Nucleus accumbens (tissue), 56 donors: Measurements from ENCODE around the gene DHX38.

ENCODE experiments used
- DNase-seq, 56 donors: peaks; one replicate each; lab custom pipeline; 2025; lab: John Stamatoyannopoulos, UW

DHX38 gene

DNA sequence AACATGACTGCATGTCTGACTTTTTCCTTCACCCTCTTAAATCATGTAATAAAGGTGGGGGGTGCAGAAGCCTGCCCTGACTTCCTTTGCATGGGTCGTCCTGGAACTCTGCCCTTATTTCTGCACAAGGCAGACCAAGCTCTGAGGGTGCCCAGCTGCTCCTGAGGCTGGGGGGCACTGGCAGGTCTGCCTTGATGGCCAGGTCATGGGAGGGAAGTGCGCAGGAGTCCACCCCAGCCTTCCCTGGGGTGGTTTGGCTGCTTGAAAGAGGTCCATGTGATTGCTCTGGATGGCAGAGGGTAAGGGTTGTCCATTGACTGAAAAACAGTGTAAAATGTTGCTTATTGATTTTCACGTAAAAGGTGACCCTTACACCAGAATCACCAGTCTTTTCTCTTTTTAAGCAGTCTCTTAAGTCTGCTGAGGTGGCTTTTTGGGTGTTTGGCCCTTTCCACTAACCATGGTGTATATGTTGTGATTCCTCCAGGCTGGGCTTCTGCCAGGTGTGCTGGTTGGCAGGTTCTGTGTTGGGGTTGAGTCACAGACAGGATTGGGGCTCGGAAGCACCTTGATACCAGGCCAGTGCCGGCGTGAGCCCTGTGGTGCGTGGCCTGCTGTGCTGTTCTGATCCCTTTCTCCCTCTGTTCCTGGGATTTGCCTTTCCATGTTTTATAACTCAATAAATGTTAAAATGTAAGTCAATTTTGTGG lies 19.4 kb downstream of the DHX38 start:
- DNase-seq, result no peak

DNA sequence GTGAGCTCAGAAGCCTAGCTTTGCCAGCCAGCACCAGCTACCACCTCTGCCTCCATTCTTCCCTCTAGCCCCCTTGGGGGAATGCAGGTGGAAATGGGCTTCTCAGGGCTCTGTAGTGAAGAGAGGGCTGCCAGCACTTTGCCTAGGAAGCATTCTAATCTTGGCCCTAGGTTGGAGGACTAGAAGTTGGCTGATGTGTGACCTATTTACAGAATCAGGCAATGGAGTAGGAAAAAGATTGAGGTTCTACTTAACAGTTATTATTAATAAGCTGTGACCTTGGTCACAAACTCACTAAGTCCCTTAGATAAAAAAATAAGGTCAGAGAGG lies 19.9 kb downstream of the DHX38 start:
- no peak for DNase-seq

DNA sequence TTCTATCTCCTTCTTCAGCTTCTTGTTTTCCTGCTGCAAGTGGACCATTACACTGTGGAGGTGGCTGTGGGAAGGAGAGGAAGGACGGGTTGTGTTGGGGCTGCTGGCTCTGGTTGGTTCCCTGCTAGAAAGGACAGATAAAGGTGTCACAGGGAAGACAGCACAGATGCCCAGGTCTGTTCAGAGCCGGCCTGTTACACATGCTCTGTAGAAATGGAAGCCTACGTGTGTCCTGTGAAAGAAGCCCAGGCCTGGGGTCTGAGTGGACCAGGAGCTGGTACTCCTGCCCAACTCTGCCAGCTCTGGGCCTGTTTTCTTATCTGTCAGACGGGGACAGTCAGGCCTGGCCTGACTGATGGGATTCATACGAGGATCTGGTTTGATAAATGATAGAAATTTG lies 26.4 kb downstream of the DHX38 start:
- DNase-seq, result no peak

DNA sequence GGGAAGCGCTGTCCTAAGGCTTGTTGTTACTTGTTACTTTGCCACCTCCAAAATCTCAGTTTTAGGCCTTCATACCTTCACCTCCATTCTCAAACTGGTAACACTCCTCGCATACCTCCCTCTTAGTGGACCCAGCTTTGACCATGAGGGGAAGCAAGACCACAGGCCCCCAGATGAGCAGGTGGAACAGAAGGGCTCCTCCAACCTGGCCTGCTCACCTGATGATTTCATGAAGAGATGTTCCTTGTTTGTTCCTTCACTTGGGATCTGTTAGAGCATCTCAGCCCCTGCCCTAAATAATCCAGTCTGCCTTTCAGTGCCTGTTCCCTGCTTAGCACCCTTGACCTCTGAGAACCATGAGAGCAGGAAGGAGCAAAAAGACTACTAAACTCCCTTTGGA lies 28.7 kb downstream of the DHX38 start:
- DNase-seq, result no peak

DNA sequence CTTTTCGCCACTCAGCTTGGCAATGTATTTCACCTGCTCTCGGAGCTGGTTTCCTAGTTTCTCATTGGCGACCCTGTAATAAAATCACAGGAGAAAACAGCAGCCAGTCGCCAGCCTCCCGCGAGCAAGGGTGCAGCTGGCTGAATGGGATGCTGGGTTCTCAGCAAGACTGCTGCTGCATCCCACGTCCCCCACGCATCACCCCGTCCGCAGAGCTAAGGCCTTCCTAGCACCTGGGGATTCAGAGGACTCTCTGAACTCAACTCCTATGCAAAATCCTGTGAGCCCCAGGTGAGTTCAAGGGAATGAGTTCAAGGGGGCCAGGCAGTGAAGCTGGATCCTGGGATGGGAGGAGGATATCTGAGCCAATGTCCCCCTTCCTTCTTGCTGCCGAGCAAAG lies 29.3 kb downstream of the DHX38 start:
- DNase-seq, result no peak

DNA sequence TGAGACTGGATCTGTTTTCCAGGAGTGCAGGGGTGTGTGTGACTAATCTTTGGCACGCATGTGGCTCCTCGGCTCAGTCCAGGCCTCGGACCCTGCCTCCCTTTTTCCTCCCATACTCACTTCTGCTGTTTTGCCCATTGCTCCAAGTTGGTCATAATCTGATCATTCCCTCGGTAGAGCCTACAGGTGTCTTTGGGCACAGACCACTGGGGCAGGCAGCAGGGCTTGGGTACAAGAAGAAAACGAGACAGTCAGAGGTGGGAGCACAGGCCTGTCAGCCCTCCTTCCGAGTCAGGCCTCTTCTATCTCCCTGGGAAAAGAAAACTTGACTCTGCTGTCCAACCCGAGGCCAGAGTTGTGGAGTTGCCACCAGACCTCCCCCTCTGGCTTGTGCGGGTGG lies 29.8 kb downstream of the DHX38 start:
- DNase-seq, result no peak

DNA sequence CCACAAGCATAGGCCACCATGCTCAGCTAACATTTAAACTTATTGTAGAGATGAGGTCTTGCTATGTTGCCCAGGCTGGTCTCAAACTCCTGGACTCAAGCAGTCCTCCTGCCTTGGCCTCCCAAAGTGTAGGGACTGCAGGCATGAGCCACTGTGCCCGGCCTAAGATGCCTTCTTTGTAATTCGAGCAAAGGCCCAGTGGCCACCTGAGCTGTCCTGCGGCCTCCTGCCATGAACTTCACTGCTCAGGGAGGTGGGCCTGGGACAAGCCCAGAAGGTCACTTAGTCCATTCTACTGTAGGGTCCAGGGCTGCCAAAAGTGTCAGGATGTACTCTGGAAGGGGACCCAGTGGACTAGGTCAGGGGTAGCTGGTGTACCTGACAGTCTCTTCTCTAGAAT lies 30.5 kb downstream of the DHX38 start:
- DNase-seq, result no peak

DNA sequence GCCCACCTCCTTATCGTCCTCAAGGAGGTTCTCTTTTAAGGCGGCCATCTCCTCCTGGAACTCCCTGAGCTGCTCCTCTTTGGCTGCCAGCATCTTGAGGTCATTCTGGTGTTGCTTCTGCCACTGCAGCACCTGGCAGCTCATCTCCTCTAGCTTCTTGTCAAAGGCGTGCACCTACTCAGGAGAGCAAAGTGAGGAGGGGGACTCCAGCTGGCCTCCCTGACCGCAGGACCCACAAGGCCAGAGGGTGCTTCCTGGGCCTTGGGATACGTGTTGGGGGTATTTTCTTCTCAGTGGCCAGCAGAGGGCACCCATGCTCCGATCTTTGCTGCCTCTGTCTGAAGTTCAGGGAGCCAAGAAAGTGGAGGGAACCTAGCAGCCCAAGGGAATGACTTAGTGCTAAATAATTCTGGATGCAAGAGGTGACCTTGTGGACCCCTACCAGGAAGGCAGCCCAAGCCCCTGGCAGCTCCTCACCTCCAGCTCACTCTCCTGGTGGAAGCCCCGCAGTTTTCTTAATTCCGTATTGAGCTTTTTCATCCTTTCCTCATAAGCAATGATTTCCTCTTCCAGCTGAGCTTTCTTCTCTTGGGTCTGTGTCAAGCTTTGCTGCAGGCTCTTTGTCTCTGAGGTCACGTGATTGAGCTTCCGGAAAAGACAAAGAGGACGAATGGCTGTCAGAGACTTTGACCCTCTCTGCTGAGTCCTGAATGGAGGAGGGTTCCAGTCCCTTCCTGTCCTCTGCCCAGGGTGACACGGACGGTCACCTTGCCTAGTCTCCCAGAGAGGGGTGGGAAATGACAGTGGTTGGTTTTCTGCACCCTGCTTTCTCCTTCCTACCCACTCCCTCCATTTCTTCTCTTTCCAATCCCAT lies 31.4 kb downstream of the DHX38 start:
- DNase-seq, result peak in 52 of 56 donors; percentile 10 to 85 (median 61)

DNA sequence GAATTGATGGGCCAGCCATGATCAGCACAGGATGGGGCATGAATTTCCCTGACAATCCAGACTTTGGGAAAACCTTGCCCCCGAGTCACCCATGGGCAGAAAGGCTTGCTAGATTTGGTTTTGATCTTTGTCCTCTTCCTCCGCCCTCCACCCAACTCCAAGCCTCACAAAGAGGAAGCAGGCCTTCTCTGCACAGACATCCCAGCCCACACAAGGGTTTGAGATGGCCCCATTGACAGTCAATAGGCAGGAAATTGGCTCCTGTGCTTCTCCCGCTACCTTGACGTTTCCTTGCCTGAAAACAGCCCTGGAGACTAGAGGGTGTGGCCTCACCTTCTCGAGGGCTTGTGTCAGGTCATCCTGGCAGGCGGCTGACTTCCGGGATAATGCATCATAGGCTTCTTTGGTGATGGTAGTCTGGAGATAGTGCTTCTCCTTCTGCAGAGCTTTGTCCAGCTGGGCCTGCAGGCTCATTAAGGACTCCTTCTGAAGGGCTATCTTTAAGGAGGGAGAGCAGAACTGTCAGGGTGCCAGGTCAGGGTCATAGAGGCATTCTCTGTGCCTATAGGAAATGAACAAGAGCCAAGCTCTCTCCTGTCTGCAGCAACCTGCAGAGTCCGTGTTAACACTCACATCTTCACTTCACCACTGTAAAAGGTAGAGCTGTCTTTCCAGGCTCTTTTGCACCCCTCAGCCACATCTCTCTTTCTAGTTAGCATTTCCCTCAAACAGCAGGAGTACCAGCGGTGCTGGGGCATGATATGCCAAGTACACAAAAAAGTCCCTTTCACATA lies 32.2 kb downstream of the DHX38 start:
- peak in 1 of 56 donors; percentile 21 for DNase-seq

DNA sequence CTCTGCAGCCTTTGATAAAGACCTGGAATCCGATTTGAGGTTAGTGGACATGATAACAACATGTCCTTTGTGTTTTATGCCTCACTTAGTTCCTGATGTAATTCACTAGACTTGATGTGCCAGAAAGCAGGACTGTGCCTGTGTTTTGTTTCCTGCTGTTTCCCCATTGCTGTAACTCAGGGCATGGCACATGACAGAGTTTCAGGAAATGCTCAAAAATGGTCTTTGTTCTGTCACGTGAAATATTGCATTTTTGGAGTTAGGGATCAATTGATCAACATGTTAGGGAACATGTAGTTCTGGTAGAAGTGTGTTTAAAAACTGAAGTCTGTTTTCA lies 32.8 kb downstream of the DHX38 start:
- peak in 1 of 56 donors; percentile 16 for DNase-seq

DNA sequence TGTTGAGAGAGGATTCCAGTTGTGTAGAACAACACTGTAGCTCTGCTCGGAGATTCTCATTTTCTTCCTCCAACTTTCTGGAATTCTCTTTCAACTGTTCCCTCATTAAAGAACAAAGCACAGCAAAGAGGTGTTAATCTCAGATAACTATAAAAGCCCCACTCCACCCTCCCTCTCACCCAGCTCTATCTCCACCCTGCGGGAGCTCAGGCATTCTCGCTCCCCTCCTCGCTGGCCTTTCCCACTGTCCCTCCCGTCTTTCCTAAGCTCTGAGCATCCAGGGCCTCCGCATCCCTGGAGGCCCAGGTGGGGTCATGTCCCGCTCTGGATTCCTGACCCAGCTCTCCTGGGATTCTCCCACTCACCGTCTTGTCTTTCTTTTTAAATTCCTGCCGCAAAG lies 35.1 kb downstream of the DHX38 start:
- no peak for DNase-seq

DNA sequence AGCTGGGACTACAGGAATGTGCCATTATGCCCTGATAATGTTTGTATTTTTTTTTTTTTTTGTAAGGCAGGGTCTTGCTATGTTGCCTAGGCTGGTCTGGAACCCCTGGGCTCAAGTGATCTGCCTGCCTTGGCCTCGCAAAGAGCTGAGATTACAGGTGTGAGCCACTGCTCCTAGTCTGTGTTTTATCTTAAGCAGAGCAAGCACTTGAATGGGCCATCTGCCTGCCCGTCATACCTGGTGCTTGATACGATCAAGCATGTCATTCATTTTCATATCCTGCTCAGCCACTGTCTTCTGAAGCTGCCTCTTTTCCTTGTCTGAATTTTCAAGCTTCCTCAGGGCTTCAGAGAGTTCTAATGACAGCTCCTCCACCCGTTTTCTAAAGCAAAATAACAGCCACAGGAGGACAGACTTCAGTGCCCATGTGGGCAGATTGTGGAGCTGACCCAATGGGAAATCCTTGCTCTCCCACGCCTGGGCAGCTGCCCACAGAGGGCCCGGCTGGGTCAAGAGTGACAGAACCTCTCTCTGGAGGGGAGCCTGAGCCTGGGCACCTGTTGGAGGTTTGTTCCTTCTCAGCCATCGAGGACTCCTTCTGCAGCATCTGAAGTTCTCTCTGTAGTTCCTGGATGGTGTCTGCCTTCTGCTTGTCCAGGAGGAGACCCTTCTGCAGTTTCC lies 36.5 kb downstream of the DHX38 start:
- no peak for DNase-seq

DNA sequence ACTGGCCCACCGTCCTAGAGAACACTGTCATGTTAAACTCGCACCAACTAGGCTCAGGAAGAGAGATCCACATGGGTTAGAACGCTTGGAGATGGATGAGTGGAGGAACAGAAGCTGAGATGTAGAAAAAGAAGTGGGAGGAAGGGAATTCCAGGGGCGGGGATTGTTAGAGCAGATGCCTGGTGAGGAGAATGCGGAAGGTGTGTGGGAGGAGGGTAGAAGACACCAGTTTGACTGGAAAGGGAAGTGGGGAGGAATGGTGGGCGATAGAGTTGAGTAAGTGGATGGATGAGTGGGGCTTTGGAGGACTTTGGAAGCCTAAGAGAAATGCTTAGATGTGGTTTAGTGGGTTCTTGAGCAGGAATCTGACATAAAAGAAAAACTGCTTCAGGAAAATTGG lies 37.4 kb downstream of the DHX38 start:
- peak in 1 of 56 donors; percentile 3 for DNase-seq

DNA sequence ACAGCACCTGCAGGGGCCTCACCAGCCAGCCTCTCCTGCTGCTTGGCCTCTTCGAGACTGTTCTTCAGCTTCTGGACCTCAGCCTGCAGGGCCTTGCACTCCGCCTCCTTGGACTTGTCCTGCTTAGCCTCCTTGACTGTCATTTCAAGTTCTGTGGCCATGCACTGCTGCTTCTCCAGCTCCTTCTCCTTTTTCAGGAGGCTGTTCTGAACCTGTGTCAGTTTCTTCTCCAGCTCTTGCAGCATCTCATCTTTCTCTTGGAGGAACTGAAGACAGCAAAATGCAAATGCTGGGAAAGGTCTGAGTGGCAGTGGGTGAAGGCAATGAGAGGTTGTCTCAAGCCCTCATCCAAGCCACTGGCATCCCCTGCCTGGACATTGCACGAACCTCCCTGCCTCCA lies 39.1 kb downstream of the DHX38 start:
- no peak for DNase-seq

DNA sequence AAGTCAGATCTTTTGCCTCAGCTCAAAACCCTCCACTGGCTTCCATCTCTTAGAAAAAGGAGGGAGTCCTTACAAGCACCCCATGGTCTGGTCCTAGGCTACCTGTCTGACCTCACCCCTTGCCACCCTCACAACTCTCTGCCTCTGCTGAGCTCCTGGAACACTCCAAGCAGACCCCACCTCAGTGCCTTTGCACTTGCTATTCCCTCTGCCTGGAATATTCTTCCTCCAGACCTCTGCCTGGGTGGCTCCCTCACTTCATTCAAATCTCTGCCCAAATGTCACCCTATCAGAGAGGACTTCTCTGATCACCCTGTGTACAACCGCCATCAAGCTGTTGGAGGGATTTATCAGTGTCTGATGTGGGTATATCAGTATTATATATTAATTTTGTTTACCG lies 40.9 kb downstream of the DHX38 start:
- DNase-seq, result no peak

DNA sequence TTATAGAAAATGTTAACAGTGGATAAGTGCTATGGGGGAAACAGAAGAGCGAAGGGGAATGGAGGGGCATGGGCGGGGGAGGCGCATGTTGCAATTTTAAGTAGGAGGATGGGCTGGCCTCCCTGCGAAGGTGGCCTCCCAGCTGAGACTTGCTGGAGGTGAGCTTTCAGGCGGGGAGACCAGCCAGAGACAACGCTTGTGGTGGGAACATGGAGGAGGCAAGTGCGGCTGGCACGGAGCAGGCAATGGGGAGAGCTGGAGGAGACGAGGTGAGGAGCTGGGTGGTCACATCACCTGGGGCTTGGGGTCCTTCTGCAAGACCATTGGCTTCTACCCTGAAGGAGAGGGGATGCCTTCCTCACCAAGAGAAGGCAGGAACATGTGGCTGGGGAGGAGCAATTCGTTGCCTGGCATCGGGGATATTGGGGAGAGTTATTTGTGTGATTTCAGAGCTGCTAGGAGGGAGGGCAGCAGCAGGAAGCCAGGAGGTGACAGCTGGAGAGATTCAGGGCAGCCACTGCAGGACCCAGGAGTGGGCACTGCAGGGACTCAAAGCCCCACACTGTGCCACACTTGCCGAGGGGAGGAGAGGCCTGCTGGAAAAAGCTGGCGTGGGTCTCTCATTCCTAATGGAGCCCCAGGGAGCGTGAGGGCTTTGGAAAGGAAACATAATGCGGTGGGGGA lies 43.9 kb downstream of the DHX38 start:
- DNase-seq, result no peak

DNA sequence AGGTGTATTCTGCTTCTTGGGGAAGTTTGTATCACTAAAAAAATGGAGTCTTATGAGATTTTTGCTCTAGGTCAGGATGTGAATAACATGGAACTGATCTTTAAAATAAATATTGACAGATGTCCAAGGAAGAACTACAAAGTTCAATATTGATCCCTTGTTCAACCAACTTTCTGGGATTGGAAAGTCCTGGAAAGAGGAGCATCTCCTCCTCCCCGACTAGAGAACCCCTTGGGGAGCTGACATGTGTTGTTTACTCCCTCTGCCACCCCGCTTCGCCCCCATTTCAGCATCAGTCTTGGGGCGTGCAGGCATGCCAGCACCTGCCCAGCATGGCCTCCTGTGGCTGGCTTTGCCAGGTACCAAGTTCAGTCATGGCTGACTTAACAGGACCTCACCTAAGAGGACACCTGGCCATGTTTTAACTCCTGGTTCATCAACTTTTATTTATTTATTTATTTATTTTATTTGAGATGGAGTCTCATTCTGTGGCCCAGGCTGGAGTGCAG lies 44.5 kb downstream of the DHX38 start:
- no peak for DNase-seq

DNA sequence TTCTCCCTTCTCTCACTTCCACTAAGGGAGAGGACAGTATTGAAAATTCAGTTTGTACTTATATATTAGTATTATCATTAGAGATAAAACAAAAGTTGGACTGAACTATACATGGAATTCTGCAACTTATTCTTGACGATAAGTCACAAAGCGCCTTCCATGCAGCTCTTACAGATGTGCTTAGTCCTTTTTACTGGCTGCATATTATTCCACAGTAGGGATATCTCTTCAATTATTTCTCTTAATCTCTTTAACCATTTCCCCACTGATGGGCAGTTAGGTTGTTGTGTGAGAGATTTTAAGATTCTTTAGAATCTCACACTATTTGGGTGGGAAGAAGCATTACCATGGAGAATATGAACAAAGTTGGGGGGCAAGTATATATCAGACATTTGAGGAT lies 46.3 kb downstream of the DHX38 start:
- no peak for DNase-seq

DNA sequence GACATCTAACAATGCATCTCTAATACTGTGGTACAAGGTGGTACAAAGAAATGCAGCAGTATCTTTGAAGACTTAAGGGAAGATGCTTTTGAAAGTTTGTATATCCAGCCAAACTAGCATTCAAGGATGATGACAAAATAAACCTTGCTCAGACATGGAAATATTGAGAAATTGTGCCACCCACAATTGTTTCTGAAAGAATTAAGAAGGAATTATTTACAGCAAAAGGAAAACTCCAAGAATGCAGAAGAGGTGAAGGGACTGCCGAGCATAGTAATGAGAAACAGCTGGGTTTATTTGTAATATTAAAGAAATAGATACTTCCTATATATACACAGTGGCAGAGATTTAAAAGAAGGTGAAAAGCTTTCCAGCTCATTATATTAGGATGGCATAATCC lies 48.8 kb downstream of the DHX38 start:
- DNase-seq, result no peak
